ENCODE measurements around the gene PRXL2B.

DNA sequence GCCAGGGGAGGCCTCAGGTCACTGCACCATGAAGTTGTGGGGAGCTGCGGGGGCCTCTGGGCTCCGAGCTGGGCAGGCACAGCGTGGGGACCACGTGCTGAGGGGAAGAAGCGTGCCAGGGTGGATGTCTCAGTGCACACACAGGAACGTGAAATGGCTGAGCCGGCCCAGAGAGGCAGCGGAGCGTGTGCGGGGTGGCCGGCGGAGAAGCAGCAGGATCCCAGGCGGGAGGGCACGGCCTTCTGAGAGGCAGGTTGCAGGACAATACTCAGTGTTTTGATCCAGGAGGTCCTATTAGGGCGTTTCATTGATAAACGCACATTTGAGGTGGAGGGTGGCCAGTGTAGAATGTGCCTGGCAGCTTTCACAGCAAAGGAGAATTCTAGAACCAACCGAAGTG lies 17.5 kb upstream of the PRXL2B start:
- TF ChIP-seq, protein P1, sequence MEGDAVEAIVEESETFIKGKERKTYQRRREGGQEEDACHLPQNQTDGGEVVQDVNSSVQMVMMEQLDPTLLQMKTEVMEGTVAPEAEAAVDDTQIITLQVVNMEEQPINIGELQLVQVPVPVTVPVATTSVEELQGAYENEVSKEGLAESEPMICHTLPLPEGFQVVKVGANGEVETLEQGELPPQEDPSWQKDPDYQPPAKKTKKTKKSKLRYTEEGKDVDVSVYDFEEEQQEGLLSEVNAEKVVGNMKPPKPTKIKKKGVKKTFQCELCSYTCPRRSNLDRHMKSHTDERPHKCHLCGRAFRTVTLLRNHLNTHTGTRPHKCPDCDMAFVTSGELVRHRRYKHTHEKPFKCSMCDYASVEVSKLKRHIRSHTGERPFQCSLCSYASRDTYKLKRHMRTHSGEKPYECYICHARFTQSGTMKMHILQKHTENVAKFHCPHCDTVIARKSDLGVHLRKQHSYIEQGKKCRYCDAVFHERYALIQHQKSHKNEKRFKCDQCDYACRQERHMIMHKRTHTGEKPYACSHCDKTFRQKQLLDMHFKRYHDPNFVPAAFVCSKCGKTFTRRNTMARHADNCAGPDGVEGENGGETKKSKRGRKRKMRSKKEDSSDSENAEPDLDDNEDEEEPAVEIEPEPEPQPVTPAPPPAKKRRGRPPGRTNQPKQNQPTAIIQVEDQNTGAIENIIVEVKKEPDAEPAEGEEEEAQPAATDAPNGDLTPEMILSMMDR (conservative IDR thresholded peaks at IDR 0.05; ENCODE audit: low read length), result no peak
- TF ChIP-seq EZH2phosphoT487 (IDR thresholded peaks at IDR 0.05; ENCODE audit: borderline replicate concordance, low read depth, low read length), result no peak

Data from OCI-LY7 (cell line).